ENCODE measurements around the gene CCDC120.

Gene CCDC120

GRCh38 chrX:49061916-49062315, 3.1 kb downstream of the CCDC120 start:
- DNase-seq = no peak

GRCh38 chrX:49063715-49064114, 4.9 kb downstream of the CCDC120 start:
- DNase-seq = no peak

GRCh38 chrX:49064303-49064702, 5.5 kb downstream of the CCDC120 start:
- DNase-seq = no peak

- DNase-seq = no peak
Observed at GRCh38 chrX:49064735-49065134, 5.9 kb downstream of the CCDC120 start.

GRCh38 chrX:49066278-49066677, 7.5 kb downstream of the CCDC120 start:
- no peak for DNase-seq

- DNase-seq = no peak
Observed at GRCh38 chrX:49066690-49067089, 7.9 kb downstream of the CCDC120 start.

GRCh38 chrX:49067285-49068120, 8.7 kb downstream of the CCDC120 start:
- DNase-seq = no peak

GRCh38 chrX:49069038-49069437, 10.2 kb downstream of the CCDC120 start:
- DNase-seq = no peak

- DNase-seq = no peak
Observed at GRCh38 chrX:49070988-49071387, 12.2 kb downstream of the CCDC120 start.

GRCh38 chrX:49071877-49072711, 13.3 kb downstream of the CCDC120 start:
- peak in 49 of 56 donors; percentile 8 to 79 (median 44) for DNase-seq

GRCh38 chrX:49072712-49073095, 13.9 kb downstream of the CCDC120 start:
- DNase-seq = no peak

GRCh38 chrX:49073601-49074575, 15.1 kb downstream of the CCDC120 start, which contains the start of gene PRAF2:
Gene PRAF2 (minus strand): TSS chrX:49074002. CDS start chrX:49073987, 15 bp downstream.
- peak; percentile 16 to 95 (median 86) for DNase-seq

GRCh38 chrX:49075347-49075746, 16.5 kb downstream of the CCDC120 start:
- DNase-seq = no peak

GRCh38 chrX:49077941-49078340, 19.1 kb downstream of the CCDC120 start:
- DNase-seq = no peak

- peak in 51 of 56 donors; percentile 2 to 77 (median 47) for DNase-seq
Observed at GRCh38 chrX:49079489-49080428, 21.0 kb downstream of the CCDC120 start, which contains the start of gene WDR45. Gene WDR45 (minus strand): TSS chrX:49079887. CDS start chrX:49078095, 1,792 bp downstream.

GRCh38 chrX:49082271-49082871, 23.6 kb downstream of the CCDC120 start:
- no peak for DNase-seq

GRCh38 chrX:49089553-49089952, 30.8 kb downstream of the CCDC120 start:
- DNase-seq = no peak

- no peak for DNase-seq
Observed at GRCh38 chrX:49096419-49096818, 37.6 kb downstream of the CCDC120 start.
